Measurements from ENCODE around the gene MEDAG.

DNA sequence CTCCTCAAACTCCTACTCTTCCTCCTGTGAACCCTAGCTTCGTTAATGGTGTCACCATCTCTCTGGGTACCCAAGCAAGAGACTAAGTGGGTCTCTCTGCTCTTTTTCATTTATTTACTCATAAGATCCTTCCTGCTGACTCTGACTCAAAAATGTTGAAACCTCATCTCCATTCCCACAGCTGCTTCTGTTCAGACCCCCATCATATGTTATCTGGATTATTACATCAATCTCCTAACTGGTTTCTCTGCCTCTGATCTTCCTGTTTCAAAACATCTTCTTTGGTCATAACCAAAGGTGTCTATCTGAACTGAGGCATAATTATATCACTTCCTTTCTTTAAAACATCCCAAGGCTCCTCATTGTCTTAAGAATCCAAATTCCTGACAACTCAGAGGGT lies 2.0 kb upstream of the MEDAG start:
- TF ChIP-seq POLR2AphosphoS5 (IDR thresholded peaks at IDR 0.05; ENCODE audit: low read depth, low read length), result no peak
- no peak for TF ChIP-seq TAF1 (IDR thresholded peaks at IDR 0.05; ENCODE audit: low read depth, low read length)
- no peak for TF ChIP-seq POLR2A (IDR thresholded peaks at IDR 0.05; ENCODE audit: low read depth, low read length)
- no peak for TF ChIP-seq POU2F2 (IDR thresholded peaks at IDR 0.05; ENCODE audit: low read depth, low read length)
- no peak for TF ChIP-seq PAX5 (IDR thresholded peaks at IDR 0.05; ENCODE audit: insufficient read depth, low read length, severe bottlenecking)
- TF ChIP-seq SPI1 (IDR thresholded peaks at IDR 0.05; ENCODE audit: low read depth, low read length), result no peak
